Measurements from ENCODE around the gene USH2A. TPM values are rescaled to one million over a fixed set of nuclear protein-coding genes. Genes with fewer than 3 reads are reported as not detected.

USH2A gene
- total RNA-seq, 1 donor from 2014 or later, result not detected

DNA sequence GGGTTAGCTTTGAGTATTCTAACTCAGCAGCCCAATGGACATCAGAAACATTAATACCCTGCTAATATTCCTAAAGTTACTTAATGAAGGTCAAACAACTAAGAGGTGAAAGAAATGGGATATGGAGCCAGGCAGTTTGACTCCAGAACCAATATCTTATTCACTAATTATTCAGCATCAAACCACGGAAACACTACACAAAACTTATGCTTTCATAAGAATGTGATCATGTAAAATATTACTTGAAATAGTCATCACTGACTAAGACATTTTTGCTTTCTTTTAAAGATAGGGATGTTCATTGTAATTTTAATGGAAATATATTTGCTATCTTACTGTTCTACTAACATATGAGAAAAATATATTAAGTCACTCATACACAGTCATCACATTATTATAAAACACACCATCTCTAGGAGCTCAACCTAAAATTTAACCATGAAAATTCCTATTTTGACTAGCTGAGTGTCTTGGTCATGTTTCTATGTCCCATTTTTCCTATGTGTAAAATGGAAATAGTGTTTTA lies 615.3 kb downstream of the USH2A start:
- DNase-seq (ENCODE audit: low spot score), result no peak
- intact Hi-C loops (cut with micrococcal nuclease), result no loop called here
- Mint-ChIP-seq H3K36me3 (ENCODE audit: low read depth) (no peaks in the 10 kb centered on the region), H3K4me1 (ENCODE audit: low read depth) (no peaks in the 10 kb centered on the region), H3K27me3 (ENCODE audit: insufficient read depth) (no peaks in the 10 kb centered on the region), H3K27ac (no peak overlapping the region), H3K9me3 (peaks cover 24% of the 10 kb centered on the region), H3K4me3 (no peak overlapping the region)

DNA sequence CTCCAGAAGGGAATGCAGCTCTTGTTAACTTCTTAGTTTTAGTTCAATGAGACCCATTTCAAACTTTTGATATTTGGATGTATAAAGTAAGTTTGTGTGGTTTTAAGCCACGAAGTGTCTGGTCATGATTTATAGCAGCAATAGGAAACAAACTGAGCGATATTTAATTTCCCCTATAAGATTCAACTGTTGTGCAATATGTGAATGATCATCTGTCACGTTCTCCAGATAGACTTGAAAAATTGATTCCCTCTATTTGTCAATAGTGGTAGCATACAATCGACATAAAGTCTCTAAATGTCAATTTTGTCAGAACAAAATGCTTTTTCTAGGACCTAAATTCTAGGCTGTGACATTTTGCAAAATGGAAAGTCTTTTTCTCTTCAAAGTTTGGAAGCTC lies 616.0 kb downstream of the USH2A start:
- no peaks in the 10 kb centered on the region for H3K27me3 Mint-ChIP-seq (ENCODE audit: insufficient read depth)
- H3K36me3 Mint-ChIP-seq (ENCODE audit: low read depth), result no peaks in the 10 kb centered on the region
- no peak for DNase-seq (ENCODE audit: low spot score)
- peaks cover 16% of the 10 kb centered on the region for H3K9me3 Mint-ChIP-seq
- H3K4me3 Mint-ChIP-seq, result no peak overlapping the region
- no peak overlapping the region for H3K27ac Mint-ChIP-seq
- H3K4me1 Mint-ChIP-seq (ENCODE audit: low read depth), result no peaks in the 10 kb centered on the region
- intact Hi-C loops (cut with micrococcal nuclease), result no loop called here

DNA sequence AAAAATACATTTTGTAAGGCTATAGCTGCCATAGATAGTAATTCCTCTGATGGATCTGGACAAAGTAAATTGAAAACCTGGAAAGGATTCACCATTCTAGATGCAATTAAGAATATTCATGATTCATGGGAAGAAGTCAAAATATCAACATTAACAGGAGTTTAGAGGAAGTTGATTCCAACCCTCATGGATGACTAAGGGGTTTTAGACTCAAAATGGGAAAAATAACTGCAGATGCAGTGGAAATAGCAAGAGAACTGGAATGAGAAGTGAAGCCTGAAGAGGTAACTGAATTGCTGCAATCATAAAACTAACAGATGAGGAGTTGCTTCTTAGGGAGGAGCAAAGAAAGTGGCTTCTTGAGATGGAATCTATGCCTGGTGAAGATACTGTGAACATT lies 625.4 kb downstream of the USH2A start:
- no peaks in the 10 kb centered on the region for H3K27me3 Mint-ChIP-seq (ENCODE audit: insufficient read depth)
- no peaks in the 10 kb centered on the region for H3K36me3 Mint-ChIP-seq (ENCODE audit: low read depth)
- DNase-seq (ENCODE audit: low spot score), result no peak
- H3K27ac Mint-ChIP-seq, result no peak overlapping the region
- no peaks in the 10 kb centered on the region for H3K4me1 Mint-ChIP-seq (ENCODE audit: low read depth)
- H3K9me3 Mint-ChIP-seq, result peaks cover 9% of the 10 kb centered on the region
- intact Hi-C loops (cut with micrococcal nuclease), result no loop called here
- H3K4me3 Mint-ChIP-seq, result no peak overlapping the region

DNA sequence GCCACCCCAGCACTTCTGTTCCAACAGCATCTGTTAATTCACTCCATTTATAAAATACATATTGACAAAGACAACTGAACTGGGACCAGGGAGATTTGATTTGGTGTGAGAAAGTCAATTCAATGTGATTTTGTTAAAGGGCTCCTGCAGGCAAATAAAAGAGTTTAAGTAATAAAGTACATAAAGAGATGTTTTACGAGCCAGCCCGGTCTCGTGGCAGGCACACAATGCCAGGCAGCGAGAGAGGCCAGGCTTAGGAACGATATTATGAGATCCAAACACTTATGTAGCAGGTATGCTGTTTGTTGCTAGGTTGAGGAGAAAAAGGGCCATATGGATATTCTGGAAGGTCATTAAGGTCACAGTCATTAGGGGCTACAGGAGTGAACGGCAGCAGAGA lies 629.1 kb downstream of the USH2A start:
- H3K4me1 Mint-ChIP-seq (ENCODE audit: low read depth), result no peaks in the 10 kb centered on the region
- no peak overlapping the region for H3K4me3 Mint-ChIP-seq
- H3K36me3 Mint-ChIP-seq (ENCODE audit: low read depth), result no peaks in the 10 kb centered on the region
- peaks cover 4% of the 10 kb centered on the region for H3K9me3 Mint-ChIP-seq
- intact Hi-C loops (cut with micrococcal nuclease), result no loop called here
- no peak for DNase-seq (ENCODE audit: low spot score)
- no peak overlapping the region for H3K27ac Mint-ChIP-seq
- no peaks in the 10 kb centered on the region for H3K27me3 Mint-ChIP-seq (ENCODE audit: insufficient read depth)

DNA sequence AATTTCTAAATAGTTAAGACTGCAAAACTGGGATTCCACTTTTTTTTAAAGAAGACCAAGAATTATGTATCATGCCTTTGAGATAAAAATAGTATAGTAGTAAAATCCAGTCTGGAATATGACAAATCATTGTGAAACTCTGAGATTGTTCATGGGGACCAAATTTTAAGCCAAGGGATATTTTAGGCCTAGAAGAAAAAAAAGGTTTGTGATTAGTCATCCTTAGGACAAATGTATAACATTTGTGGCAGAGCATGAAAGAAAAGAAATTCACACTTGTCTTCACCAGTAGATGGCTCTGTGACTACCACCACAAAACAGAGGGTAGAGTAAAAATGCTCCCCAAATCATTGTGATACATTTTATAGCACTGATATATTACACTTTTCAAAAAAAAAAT lies 630.1 kb downstream of the USH2A start:
- DNase-seq (ENCODE audit: low spot score), result no peak
- no peak overlapping the region for H3K4me3 Mint-ChIP-seq
- H3K9me3 Mint-ChIP-seq, result no peaks in the 10 kb centered on the region
- intact Hi-C loops (cut with micrococcal nuclease), result no loop called here
- H3K4me1 Mint-ChIP-seq (ENCODE audit: low read depth), result no peaks in the 10 kb centered on the region
- H3K36me3 Mint-ChIP-seq (ENCODE audit: low read depth), result no peaks in the 10 kb centered on the region
- H3K27ac Mint-ChIP-seq, result no peak overlapping the region
- H3K27me3 Mint-ChIP-seq (ENCODE audit: insufficient read depth), result no peaks in the 10 kb centered on the region

DNA sequence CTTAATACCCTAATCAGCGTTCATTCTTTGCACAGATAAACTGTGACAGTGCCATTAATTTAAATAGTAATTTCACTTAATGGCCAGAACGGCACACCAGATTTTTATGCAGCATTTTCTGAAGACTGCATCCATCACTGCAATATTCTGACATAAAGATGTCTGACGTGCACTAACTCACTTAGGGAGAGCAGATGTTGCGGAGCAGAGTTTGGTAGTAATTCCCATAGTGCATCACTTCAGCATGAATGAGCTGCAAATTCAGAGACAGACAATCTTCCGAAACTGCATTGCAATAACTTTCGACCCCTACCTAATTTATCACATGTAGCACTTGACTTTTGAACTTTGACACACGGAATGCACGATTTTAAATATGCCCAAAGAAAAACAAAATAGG lies 630.8 kb downstream of the USH2A start:
- DNase-seq (ENCODE audit: low spot score), result no peak
- intact Hi-C loops (cut with micrococcal nuclease), result no loop called here
- Mint-ChIP-seq H3K36me3 (ENCODE audit: low read depth) (no peaks in the 10 kb centered on the region), H3K27ac (no peak overlapping the region), H3K27me3 (ENCODE audit: insufficient read depth) (no peaks in the 10 kb centered on the region), H3K9me3 (no peaks in the 10 kb centered on the region), H3K4me3 (no peak overlapping the region), H3K4me1 (ENCODE audit: low read depth) (no peaks in the 10 kb centered on the region)

DNA sequence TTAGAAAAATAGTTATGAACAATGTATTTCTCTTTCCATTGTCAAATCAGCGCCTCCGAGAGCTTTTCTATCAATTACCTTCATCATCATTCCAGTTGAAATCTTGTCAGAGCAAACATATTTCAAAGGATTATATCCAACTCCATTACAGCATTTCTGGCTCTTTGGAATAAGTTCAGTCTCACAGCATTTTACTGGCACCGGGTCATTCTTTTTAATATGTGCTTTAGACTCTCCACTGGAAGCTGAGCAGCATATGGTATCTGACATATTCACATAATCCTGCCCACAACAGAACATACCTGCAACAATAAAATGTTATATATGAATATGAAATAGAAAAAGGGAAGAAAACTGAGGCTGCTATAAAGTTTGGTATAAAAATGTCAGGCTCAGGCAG lies 633.3 kb downstream of the USH2A start:
- intact Hi-C loops (cut with micrococcal nuclease), result no loop called here
- Mint-ChIP-seq H3K9me3 (no peaks in the 10 kb centered on the region), H3K4me3 (no peak overlapping the region), H3K4me1 (ENCODE audit: low read depth) (no peaks in the 10 kb centered on the region), H3K27me3 (ENCODE audit: insufficient read depth) (no peaks in the 10 kb centered on the region), H3K27ac (no peak overlapping the region), H3K36me3 (ENCODE audit: low read depth) (no peaks in the 10 kb centered on the region)
- no peak for DNase-seq (ENCODE audit: low spot score)

DNA sequence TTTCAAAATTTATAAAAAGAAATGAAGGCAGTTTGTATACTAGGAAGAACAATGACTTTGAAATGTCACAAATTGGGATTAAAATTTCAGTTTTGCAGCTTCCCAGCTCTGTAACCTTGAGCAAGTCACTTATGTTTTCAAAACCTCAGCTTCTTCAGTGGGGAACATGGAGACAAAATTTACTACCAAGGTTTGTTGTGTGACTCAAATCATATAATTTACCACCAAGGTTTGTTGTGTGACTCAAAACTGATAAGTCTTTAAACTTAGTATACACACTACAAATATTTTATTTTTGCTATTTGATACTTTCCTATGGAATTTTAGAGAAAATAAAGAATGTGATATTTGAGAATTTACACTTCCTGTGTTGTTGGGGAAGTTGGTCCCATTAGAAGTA lies 636.3 kb downstream of the USH2A start:
- intact Hi-C loops (cut with micrococcal nuclease), result no loop called here
- no peaks in the 10 kb centered on the region for H3K4me1 Mint-ChIP-seq (ENCODE audit: low read depth)
- DNase-seq (ENCODE audit: low spot score), result no peak
- H3K36me3 Mint-ChIP-seq (ENCODE audit: low read depth), result no peaks in the 10 kb centered on the region
- no peak overlapping the region for H3K27ac Mint-ChIP-seq
- no peak overlapping the region for H3K4me3 Mint-ChIP-seq
- no peaks in the 10 kb centered on the region for H3K9me3 Mint-ChIP-seq
- H3K27me3 Mint-ChIP-seq (ENCODE audit: insufficient read depth), result no peaks in the 10 kb centered on the region

DNA sequence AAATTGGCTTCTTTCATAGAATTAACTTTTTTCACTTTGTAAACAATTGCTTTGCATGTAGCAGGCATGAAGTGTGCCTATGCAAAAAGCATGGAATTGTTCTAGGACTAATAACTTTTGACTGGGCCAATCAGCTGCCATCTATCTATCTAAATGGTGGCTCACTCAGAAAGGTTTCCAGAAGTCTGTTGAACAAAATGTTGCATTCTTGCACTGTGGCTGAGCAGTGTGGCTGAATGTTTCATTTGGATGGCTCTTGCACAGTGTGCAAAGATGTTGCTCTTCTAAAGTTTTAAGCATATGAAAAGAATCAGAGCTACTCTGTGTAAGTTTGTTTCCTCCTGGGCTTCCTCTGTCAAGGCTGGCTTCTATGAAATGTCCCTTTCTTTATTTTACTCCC lies 642.6 kb downstream of the USH2A start:
- Mint-ChIP-seq H3K36me3 (ENCODE audit: low read depth) (no peaks in the 10 kb centered on the region), H3K27ac (no peak overlapping the region), H3K4me1 (ENCODE audit: low read depth) (no peaks in the 10 kb centered on the region), H3K9me3 (no peaks in the 10 kb centered on the region), H3K27me3 (ENCODE audit: insufficient read depth) (no peaks in the 10 kb centered on the region), H3K4me3 (no peak overlapping the region)
- intact Hi-C loops (cut with micrococcal nuclease), result no loop called here
- DNase-seq (ENCODE audit: low spot score), result no peak

DNA sequence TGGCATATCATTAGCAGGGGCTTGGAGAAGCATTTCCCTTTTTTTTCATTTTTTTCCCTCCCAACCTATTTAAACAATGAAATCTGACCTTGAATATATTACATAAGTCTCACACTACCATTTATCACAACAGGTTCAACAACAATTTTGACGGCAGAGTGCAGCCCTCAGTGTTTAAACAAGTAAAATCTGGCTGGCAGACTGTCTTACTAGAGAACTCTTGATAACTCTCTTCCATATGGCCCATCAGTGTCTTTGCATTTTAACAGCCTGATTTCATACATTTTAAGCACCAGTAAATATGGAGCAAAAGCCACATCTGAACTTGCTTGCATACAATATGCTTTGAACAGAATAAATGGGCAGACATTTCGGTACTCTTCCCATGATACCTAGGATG lies 643.1 kb downstream of the USH2A start:
- no peaks in the 10 kb centered on the region for H3K27me3 Mint-ChIP-seq (ENCODE audit: insufficient read depth)
- no peaks in the 10 kb centered on the region for H3K36me3 Mint-ChIP-seq (ENCODE audit: low read depth)
- intact Hi-C loops (cut with micrococcal nuclease), result no loop called here
- no peaks in the 10 kb centered on the region for H3K4me1 Mint-ChIP-seq (ENCODE audit: low read depth)
- DNase-seq (ENCODE audit: low spot score), result no peak
- H3K9me3 Mint-ChIP-seq, result no peaks in the 10 kb centered on the region
- no peak overlapping the region for H3K4me3 Mint-ChIP-seq
- no peak overlapping the region for H3K27ac Mint-ChIP-seq

DNA sequence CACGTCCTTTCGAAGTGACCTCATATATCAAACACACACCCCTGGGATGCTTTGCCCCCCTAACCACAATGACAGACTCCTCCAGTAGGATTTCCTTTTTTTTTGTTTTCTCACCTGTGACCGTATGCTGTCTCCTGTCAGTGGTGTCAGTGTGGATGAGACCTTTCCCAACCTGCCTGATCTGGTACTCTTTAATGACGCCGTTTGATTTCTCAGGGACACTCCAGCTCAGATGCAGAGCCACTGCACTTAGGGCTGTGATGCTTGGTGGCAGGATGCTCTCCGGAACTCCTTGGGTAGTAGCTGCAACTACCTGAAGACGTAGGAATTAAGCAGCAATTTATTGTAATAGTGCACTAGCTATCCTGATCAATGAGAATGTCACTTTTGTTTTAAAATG lies 643.5 kb downstream of the USH2A start:
- Mint-ChIP-seq H3K27ac (no peak overlapping the region), H3K36me3 (ENCODE audit: low read depth) (no peaks in the 10 kb centered on the region), H3K9me3 (no peaks in the 10 kb centered on the region), H3K4me1 (ENCODE audit: low read depth) (no peaks in the 10 kb centered on the region), H3K27me3 (ENCODE audit: insufficient read depth) (no peaks in the 10 kb centered on the region), H3K4me3 (no peak overlapping the region)
- no peak for DNase-seq (ENCODE audit: low spot score)
- intact Hi-C loops (cut with micrococcal nuclease), result no loop called here

DNA sequence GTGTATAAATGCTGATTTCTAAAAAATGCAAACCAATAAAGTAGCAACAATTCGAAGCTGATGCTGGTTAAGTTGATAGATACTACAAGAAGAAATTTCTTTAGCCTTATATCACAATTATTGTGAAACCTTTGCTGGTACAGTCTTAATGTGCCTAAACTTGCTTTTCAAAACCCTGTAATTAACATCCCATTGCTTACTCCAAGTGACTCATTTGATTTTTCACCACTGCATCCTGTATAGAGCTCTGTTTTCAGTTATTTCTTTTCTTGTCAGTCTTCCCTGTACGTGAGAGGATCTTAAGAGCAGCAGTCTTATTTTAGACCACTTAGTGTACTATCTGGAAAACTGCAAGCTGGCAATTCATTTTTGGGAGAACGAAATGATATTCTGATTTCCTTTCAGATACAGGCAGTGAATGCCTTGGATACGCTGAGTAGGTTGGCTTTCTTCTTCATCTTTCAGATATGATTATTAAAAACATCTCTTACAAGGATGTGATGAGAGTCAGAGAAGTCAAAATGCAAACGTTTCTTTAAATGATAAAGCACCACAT lies 645.8 kb downstream of the USH2A start:
- Mint-ChIP-seq H3K27me3 (ENCODE audit: insufficient read depth) (peaks cover 2% of the 10 kb centered on the region), H3K4me3 (no peak overlapping the region)
- DNase-seq (ENCODE audit: low spot score), result no peak

DNA sequence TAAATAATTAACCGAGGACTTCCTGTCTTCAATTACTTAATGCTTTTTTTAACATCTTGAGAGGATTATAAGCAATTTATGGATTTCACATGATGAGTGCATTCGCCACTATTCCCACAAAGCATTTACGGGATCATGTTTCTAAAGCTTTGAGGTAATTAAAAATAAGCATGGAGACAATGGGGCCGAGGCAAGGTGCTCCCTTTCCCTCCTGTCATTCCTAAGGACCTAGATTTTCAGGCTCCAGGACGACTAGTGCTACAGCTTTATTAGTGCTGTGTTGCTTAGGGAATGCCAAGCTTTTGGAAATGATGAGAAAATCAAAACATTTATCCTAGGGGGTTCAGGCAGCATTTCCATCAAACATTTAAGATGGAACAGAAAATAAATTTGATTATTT lies 646.9 kb downstream of the USH2A start:
- no peak for DNase-seq (ENCODE audit: low spot score)
- intact Hi-C loops (cut with micrococcal nuclease), result no loop called here
- Mint-ChIP-seq H3K9me3 (no peaks in the 10 kb centered on the region), H3K27ac (no peak overlapping the region), H3K4me3 (no peak overlapping the region), H3K36me3 (ENCODE audit: low read depth) (no peaks in the 10 kb centered on the region), H3K27me3 (ENCODE audit: insufficient read depth) (peaks cover 2% of the 10 kb centered on the region), H3K4me1 (ENCODE audit: low read depth) (no peaks in the 10 kb centered on the region)

More for the DNA sequence above, 645.8 kb downstream of the USH2A start:
- intact Hi-C loops (cut with micrococcal nuclease), result no loop called here
- Mint-ChIP-seq H3K27ac (no peak overlapping the region), H3K4me1 (ENCODE audit: low read depth) (no peaks in the 10 kb centered on the region), H3K36me3 (ENCODE audit: low read depth) (no peaks in the 10 kb centered on the region), H3K9me3 (no peaks in the 10 kb centered on the region)

DNA sequence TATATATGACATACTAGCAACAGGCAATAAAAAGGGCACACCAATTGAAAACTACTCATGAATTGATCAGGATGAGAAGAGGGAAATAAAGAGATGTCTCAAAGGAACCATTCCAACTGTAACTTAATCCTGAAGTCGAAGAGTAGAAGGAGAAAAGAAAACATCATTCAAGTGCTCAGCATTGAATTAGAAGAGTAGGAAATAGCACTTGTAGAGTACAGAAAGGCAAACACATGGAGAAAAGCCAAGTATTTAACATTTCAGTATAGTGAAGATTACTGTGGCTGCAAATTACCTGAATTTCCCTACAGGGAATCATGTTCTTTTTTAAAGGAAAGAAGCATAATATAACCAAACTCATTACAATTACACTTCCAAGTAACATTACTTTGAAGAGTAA lies 651.1 kb downstream of the USH2A start:
- Mint-ChIP-seq H3K27ac (no peak overlapping the region), H3K4me3 (no peak overlapping the region), H3K9me3 (no peaks in the 10 kb centered on the region), H3K4me1 (ENCODE audit: low read depth) (no peaks in the 10 kb centered on the region), H3K36me3 (ENCODE audit: low read depth) (no peaks in the 10 kb centered on the region), H3K27me3 (ENCODE audit: insufficient read depth) (peaks cover 2% of the 10 kb centered on the region)
- DNase-seq (ENCODE audit: low spot score), result no peak
- intact Hi-C loops (cut with micrococcal nuclease), result no loop called here

Data from activated T-helper 1 cell treated with anti-CD3 and anti-CD28 coated beads, Interleukin-12 subunit alpha, Interleukin-12 subunit beta, Interleukin-2, Interleukin-4 antibody, amounts not matched to agents 30 ng/mL and 10 ng/mL and 1 ng/mL, durations not matched to agents 14 hours and 24 hours and 36 hours (primary cell).